Measurements from ENCODE around the gene KCNIP4. TPM values are rescaled to one million over a fixed set of nuclear protein-coding genes. Genes with fewer than 3 reads are reported as not detected.

KCNIP4 gene
- total RNA-seq, 1 donor from 2014 or later, result 0.17 TPM

DNA sequence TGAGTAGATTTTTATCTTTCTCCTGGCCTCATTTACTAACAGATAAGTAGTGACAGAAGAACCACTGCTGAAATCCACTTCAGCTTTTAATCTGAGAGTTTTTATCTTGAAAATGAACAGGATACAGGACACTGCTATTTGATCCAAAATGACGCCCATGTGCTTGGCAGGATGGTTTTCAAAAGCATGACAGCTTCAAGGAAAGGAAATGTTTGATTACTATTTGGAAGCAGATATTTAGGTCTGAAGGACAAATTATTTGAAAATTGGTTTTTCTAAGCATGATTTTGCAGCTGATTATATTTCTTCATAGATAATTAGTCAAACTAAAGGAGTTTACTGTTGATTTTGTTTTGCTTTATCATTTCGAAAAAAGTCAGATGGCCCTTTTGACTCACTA is 1237.2 kb downstream of the KCNIP4 start:
- TF ChIP-seq, protein P1, sequence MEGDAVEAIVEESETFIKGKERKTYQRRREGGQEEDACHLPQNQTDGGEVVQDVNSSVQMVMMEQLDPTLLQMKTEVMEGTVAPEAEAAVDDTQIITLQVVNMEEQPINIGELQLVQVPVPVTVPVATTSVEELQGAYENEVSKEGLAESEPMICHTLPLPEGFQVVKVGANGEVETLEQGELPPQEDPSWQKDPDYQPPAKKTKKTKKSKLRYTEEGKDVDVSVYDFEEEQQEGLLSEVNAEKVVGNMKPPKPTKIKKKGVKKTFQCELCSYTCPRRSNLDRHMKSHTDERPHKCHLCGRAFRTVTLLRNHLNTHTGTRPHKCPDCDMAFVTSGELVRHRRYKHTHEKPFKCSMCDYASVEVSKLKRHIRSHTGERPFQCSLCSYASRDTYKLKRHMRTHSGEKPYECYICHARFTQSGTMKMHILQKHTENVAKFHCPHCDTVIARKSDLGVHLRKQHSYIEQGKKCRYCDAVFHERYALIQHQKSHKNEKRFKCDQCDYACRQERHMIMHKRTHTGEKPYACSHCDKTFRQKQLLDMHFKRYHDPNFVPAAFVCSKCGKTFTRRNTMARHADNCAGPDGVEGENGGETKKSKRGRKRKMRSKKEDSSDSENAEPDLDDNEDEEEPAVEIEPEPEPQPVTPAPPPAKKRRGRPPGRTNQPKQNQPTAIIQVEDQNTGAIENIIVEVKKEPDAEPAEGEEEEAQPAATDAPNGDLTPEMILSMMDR (conservative IDR thresholded peaks at IDR 0.05; ENCODE audit: low read depth, low read length), result no peak
- DNase-seq (ENCODE audit: low read depth), result no peak
- no peak overlapping the region for H3K4me3 ChIP-seq (ENCODE audit: low read depth, low read length)

DNA sequence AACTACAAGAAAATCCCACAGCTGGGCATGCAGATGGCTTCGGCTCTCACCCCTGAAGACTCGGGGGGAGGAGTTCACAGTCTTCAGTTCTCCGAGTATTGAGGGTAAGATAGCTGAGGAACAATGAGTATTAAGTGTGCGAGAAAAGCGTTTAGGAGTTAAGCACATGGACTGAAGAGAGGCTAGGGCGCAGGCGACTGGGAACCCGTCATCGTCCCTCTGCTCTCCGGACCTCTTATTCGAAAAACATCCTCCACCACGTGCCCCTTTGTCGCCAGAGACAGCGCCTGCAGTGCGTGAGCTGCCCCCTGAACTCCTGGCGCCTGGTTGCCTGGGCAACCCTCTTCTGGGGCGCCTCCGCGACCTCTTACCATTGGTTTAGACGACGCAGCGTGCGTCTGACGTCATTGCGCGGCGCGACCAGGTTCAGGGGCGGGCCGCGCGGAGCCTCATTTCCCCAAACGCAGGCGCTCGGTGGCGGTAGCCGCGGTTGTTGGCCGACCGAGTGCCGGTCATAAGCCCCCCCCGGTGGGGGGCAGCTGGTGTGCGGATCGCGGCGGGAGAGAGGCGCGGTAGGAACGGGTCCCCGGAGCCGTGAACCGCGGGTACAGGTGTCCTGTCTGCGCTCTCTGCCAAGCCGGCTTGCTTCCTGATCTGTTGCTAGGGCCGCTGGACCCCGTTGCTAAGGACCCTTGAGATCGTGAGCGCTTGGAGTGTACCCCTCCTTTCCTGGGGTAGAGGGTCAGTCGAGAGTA is 1248.4 kb downstream of the KCNIP4 start, which contains the start of gene PACRGL:
PACRGL (plus strand) TSS at position 452 of the 755 bp plus-strand sequence. CDS start 4,024 bp downstream, outside the sequence.
- peak within 1 kb of the TSS; percentile 87 for H3K4me3 ChIP-seq (ENCODE audit: low read depth, low read length)
- DNase-seq (ENCODE audit: low read depth), result peak; percentile 49
- TF ChIP-seq, protein P1 (conservative IDR thresholded peaks at IDR 0.05; ENCODE audit: low read depth, low read length), result no peak

DNA sequence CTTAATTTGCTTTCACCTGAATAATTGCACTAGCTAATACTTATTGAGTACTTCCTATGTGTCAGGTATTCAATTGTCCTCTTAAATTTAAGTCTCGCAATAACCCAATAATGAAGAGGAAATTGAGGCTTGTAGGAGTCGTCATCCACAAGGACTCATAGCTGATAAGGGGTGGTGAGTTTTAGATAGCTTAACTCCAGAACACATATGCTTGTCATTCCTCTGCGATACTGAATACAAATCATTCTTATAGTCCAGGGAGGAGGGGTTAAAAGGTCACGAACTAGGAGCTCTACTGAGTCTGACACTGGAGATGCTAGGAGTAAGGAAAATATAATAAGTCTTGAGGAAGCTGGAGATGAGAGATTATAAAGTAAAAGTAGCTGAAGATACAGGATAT is 1249.8 kb downstream of the KCNIP4 start:
- H3K4me3 ChIP-seq (ENCODE audit: low read depth, low read length), result no peak overlapping the region
- TF ChIP-seq, protein P1 (conservative IDR thresholded peaks at IDR 0.05; ENCODE audit: low read depth, low read length), result no peak
- DNase-seq (ENCODE audit: low read depth), result no peak

DNA sequence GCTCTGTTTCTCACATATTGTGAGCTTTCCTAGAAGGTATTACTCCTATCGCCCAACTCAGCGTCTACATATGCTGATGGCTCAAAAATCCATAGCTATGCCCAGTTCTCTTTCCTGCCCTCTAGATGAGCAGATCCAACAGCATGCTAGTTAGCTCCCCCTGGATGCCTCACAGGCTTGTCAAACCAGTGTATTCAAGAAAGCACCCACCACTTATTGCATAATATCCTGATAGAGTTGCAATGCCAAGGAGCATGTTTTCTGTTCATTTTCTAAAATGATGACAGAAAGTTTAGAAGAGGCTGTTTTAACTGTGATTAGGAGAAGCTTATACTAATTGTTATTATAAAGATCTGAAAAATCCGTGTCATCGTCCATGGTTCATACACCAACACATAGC is 1250.2 kb downstream of the KCNIP4 start:
- TF ChIP-seq, protein P1 (conservative IDR thresholded peaks at IDR 0.05; ENCODE audit: low read depth, low read length), result peak; percentile 7
- no peak overlapping the region for H3K4me3 ChIP-seq (ENCODE audit: low read depth, low read length)
- DNase-seq (ENCODE audit: low read depth), result no peak

DNA sequence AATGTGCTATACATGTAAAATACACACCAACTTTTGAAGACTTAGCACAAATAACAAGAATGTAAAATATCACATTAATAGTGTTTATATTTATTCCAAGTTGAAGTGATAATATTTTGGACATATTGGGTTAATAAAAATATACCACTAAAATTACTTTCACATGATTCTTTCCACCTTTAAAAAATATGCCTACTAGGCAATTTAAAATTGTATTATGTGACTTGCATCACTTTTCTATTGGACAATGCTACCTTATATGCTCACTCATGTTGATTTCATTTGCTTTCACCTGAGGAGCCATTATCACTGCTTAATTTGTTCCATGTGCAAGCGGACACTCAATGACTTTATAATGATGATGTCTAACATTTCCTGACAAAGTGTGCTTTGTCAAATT is 1251.8 kb downstream of the KCNIP4 start:
- TF ChIP-seq, protein P1 (conservative IDR thresholded peaks at IDR 0.05; ENCODE audit: low read depth, low read length), result no peak
- DNase-seq (ENCODE audit: low read depth), result no peak
- H3K4me3 ChIP-seq (ENCODE audit: low read depth, low read length), result no peak overlapping the region

DNA sequence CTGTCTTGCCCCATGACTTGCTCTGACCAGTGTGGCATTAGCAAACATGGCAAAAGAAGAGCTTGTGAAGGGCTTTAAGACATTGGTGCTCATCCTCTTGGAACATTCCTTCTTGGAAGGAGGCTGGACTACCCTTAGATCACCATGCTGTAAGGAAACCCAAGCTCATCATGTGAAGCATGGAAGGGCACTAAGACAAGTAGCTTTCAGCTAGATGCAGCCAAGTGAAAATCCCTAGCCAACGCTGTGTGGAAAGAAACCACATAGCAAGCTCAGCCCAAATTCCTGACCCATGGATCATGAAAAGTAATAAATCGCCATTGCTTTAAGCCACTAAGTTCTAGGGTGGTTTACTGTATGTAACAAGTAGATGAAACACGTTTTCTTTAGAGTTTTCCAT is 1260.7 kb downstream of the KCNIP4 start:
- no peak overlapping the region for H3K4me3 ChIP-seq (ENCODE audit: low read depth, low read length)
- TF ChIP-seq, protein P1 (conservative IDR thresholded peaks at IDR 0.05; ENCODE audit: low read depth, low read length), result no peak
- peak; percentile 97 for DNase-seq (ENCODE audit: low read depth)
